Stimulated activated naive CD4-positive, alpha-beta T cell treated with Interleukin-2 at 50 U/mL for 16 hours (primary cell): Measurements from ENCODE around the gene GRB7.
"Not testable (repeated sequence)": the region's sequence is repeated elsewhere in the genome, so short reads cannot be mapped to it uniquely, and the experiment has no call there.

Source experiments
- DNase-seq: peaks from one replicate; lab custom pipeline; 2025; lab: John Stamatoyannopoulos, UW

GRB7 gene

GRCh38 chr17:39737760-39738567 is at the start of gene GRB7:
Gene GRB7, plus strand, starts transcription at chr17:39737938. Its CDS starts 4,364 bp downstream, at chr17:39742302.
- DNase-seq, result no peak

GRCh38 chr17:39688475-39688835 is 49.3 kb upstream of the GRB7 start:
- no peak for DNase-seq

GRCh38 chr17:39688945-39689344 is 48.8 kb upstream of the GRB7 start:
- no peak for DNase-seq

GRCh38 chr17:39694593-39694992 is 43.1 kb upstream of the GRB7 start:
- DNase-seq, result no peak

- no peak for DNase-seq
Measured at GRCh38 chr17:39695089-39695474, 42.7 kb upstream of the GRB7 start.

- no peak for DNase-seq
Measured at GRCh38 chr17:39696731-39697130, 41.0 kb upstream of the GRB7 start.

GRCh38 chr17:39697961-39698360 is 39.8 kb upstream of the GRB7 start:
- DNase-seq, result no peak

- DNase-seq, result not testable (repeated sequence)
Measured at GRCh38 chr17:39699157-39699817, 38.5 kb upstream of the GRB7 start.

- DNase-seq, result no peak
Measured at GRCh38 chr17:39699818-39700147, 38.0 kb upstream of the GRB7 start, which contains the start of gene ERBB2. Gene ERBB2, plus strand, starts transcription at chr17:39700064. Its CDS starts 175 bp downstream, at chr17:39700239.

- DNase-seq, result no peak
Measured at GRCh38 chr17:39700148-39700987, 37.4 kb upstream of the GRB7 start.

- DNase-seq, result no peak
Measured at GRCh38 chr17:39701012-39701783, 36.5 kb upstream of the GRB7 start.

- DNase-seq, result no peak
Measured at GRCh38 chr17:39701784-39702422, 35.8 kb upstream of the GRB7 start.

GRCh38 chr17:39702901-39703893 is 34.5 kb upstream of the GRB7 start:
- no peak for DNase-seq

GRCh38 chr17:39703913-39704312 is 33.8 kb upstream of the GRB7 start:
- no peak for DNase-seq

- DNase-seq, result no peak
Measured at GRCh38 chr17:39704821-39705551, 32.8 kb upstream of the GRB7 start.

GRCh38 chr17:39705786-39706348 is 31.9 kb upstream of the GRB7 start:
- no peak for DNase-seq

GRCh38 chr17:39706383-39706782 is 31.4 kb upstream of the GRB7 start:
- no peak for DNase-seq

- no peak for DNase-seq
Measured at GRCh38 chr17:39706921-39707337, 30.8 kb upstream of the GRB7 start.
